Hindlimb muscle (tissue), 1 donor: ENCODE measurements around the gene CYP27A1. TPM values are rescaled to one million over a fixed set of nuclear protein-coding genes. Genes with fewer than 3 reads are reported as not detected.
A peak's percentile ranks its signal among the peaks of the same experiment; 100 is the strongest.
"Not testable (repeated sequence)": the region's sequence is repeated elsewhere in the genome, so short reads cannot be mapped to it uniquely, and the experiment has no call there.

Experiments used
- DNase-seq: peaks from one replicate; pipeline ENCODE4 v3.0.0-alpha.2; 2013
- polyA plus RNA-seq: library from polyadenylated mRNA; unstranded; fragments of 120-200 nt; gene quantifications from one replicate; pipeline ENCODE4 v1.2.1, GENCODE V29; 2013; ENCODE audit not compliant: insufficient read length

The CYP27A1 gene
- polyA plus RNA-seq, result 25.4 TPM

GRCh38 chr2:218781691-218782527, at the start of gene CYP27A1:
TSS of gene CYP27A1 (plus strand) at chr2:218782147. CDS start at chr2:218782183, 36 bp downstream.
- DNase-seq, result peak; percentile 71

GRCh38 chr2:218732761-218733158, 49.2 kb upstream of the CYP27A1 start:
- DNase-seq, result no peak

- no peak for DNase-seq
Measured at GRCh38 chr2:218733171-218734021, 48.6 kb upstream of the CYP27A1 start.

- DNase-seq, result no peak
Measured at GRCh38 chr2:218734190-218734975, 47.6 kb upstream of the CYP27A1 start.

GRCh38 chr2:218736531-218736930, 45.4 kb upstream of the CYP27A1 start:
- no peak for DNase-seq

GRCh38 chr2:218743068-218743467, 38.9 kb upstream of the CYP27A1 start:
- no peak for DNase-seq

GRCh38 chr2:218744615-218745014, 37.3 kb upstream of the CYP27A1 start:
- DNase-seq, result no peak

GRCh38 chr2:218745160-218745558, 36.8 kb upstream of the CYP27A1 start:
- no peak for DNase-seq

- peak; percentile 59 for DNase-seq
Measured at GRCh38 chr2:218745559-218746469, 36.1 kb upstream of the CYP27A1 start.

- no peak for DNase-seq
Measured at GRCh38 chr2:218746470-218746795, 35.5 kb upstream of the CYP27A1 start.

- DNase-seq, result no peak
Measured at GRCh38 chr2:218746960-218747359, 35.0 kb upstream of the CYP27A1 start.

- DNase-seq, result no peak
Measured at GRCh38 chr2:218748741-218749441, 33.1 kb upstream of the CYP27A1 start.

GRCh38 chr2:218754201-218754600, 27.7 kb upstream of the CYP27A1 start:
- no peak for DNase-seq

GRCh38 chr2:218754781-218755180, 27.2 kb upstream of the CYP27A1 start:
- no peak for DNase-seq

- DNase-seq, result no peak
Measured at GRCh38 chr2:218755198-218755566, 26.8 kb upstream of the CYP27A1 start.

GRCh38 chr2:218755567-218756404, 26.2 kb upstream of the CYP27A1 start:
- DNase-seq, result no peak

GRCh38 chr2:218756599-218757377, 25.2 kb upstream of the CYP27A1 start:
- DNase-seq, result no peak

GRCh38 chr2:218761795-218762194, 20.2 kb upstream of the CYP27A1 start:
- DNase-seq, result no peak

- not testable (repeated sequence) for DNase-seq
Measured at GRCh38 chr2:218772759-218773158, 9.2 kb upstream of the CYP27A1 start.
